GM12872 (cell line): ENCODE measurements around the gene PIGR.

Experiments used
- CTCF ChIP-seq: IDR thresholded peaks from 3 replicates; pipeline ENCODE4 v1.5.1; 2011; ENCODE audit warnings: low read depth, mild to moderate bottlenecking, low read length, moderate library complexity; ENCODE audit not compliant: insufficient read depth

Gene PIGR

GRCh38 chr1:206893380-206893779, 52.9 kb downstream of the PIGR start:
- TF ChIP-seq CTCF, result no peak

GRCh38 chr1:206892351-206892984, 53.8 kb downstream of the PIGR start:
- TF ChIP-seq CTCF, result no peak

GRCh38 chr1:206891412-206891811, 54.9 kb downstream of the PIGR start:
- no peak for TF ChIP-seq CTCF

GRCh38 chr1:206890125-206891060, 55.9 kb downstream of the PIGR start:
- TF ChIP-seq CTCF, result no peak

- TF ChIP-seq CTCF, result no peak
These were observed 58.6 kb downstream of the PIGR start for GRCh38 chr1:206887701-206888100.

- TF ChIP-seq CTCF, result no peak
These were observed 59.4 kb downstream of the PIGR start for GRCh38 chr1:206886831-206887230.

- TF ChIP-seq CTCF, result no peak
These were observed 60.8 kb downstream of the PIGR start for GRCh38 chr1:206885341-206886060.
